Gastroesophageal sphincter (tissue), 3 donors: Measurements from ENCODE around the gene MTREX.

Experiments
- EP300 ChIP-seq: sonication (generic); formaldehyde crosslinking; IDR thresholded peaks from one replicate; pipeline ENCODE4 v1.6.1; 2017; ENCODE audit warnings: antibody characterized with exemption, mild to moderate bottlenecking
- POLR2A ChIP-seq, 2 donors: fragments of 450-650 bp; IDR thresholded peaks; one replicate each; pipeline ENCODE4 v1.6.1; 2017; ENCODE audit warnings: antibody characterized with exemption in 2 of 2, mild to moderate bottlenecking in 2 of 2, moderate library complexity in 1 of 2
- TF ChIP-seq, protein P1 (sequence below), 4 experiments: fragments of 200-600 bp in 2 of 4; fragments of 450-650 bp in 2 of 4; sonication (generic) in 1 of 4; IDR thresholded peaks; one replicate each; pipeline ENCODE4 v1.5.1; 2017 to 2019; ENCODE audit warnings: antibody characterized with exemption in 4 of 4, mild to moderate bottlenecking in 2 of 4, moderate library complexity in 2 of 4

DNA sequence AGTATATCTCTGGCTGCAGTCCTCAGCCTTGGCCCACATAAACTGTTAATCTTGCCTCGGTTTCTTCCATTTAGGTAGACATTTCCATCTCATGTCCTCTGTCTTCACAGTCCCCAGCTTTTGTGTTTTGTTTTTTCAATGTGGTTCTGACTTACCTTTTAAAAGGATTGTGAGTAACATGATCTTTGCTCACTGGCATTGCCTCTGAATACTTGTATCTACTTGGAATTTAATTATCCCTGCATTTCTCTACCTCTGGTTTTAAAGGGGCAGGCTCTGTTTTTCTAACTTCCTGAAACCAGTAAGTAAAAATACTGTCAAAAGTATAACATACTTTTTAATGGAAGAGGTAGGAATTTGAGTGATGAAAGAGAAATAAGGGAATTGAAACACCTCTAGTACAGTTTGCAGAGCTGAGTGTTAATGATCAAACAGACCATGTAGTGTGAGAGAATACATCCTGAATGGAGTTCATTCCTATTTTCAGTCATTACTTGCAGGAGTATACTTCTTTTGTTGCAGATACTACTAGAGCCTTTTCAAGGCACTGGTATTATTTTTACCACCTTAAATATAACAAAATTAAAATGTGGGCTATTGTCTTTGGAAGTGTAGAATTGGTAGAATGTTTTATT lies 62.6 kb downstream of the MTREX start:
- TF ChIP-seq, protein P1, sequence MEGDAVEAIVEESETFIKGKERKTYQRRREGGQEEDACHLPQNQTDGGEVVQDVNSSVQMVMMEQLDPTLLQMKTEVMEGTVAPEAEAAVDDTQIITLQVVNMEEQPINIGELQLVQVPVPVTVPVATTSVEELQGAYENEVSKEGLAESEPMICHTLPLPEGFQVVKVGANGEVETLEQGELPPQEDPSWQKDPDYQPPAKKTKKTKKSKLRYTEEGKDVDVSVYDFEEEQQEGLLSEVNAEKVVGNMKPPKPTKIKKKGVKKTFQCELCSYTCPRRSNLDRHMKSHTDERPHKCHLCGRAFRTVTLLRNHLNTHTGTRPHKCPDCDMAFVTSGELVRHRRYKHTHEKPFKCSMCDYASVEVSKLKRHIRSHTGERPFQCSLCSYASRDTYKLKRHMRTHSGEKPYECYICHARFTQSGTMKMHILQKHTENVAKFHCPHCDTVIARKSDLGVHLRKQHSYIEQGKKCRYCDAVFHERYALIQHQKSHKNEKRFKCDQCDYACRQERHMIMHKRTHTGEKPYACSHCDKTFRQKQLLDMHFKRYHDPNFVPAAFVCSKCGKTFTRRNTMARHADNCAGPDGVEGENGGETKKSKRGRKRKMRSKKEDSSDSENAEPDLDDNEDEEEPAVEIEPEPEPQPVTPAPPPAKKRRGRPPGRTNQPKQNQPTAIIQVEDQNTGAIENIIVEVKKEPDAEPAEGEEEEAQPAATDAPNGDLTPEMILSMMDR (IDR thresholded peaks at IDR 0.05), result no peak
- TF ChIP-seq POLR2A (IDR thresholded peaks at IDR 0.05), result no peak
- no peak for TF ChIP-seq EP300
